ENCODE results near the gene ZFHX3. TPM values are rescaled to one million over a fixed set of nuclear protein-coding genes. Genes with fewer than 3 reads are reported as not detected.

ZFHX3 gene
- total and polyA plus RNA-seq, 3 donors from 2014 or later: 3.3 to 19.9 (median 15.7) TPM

- no peak for DNase-seq
- 92 to 97% methylated on average over 9 of the region's 9 CpGs for WGBS, 2 donors
- H3K4me1 ChIP-seq: no peaks in the 10 kb centered on the region
- no peaks in the 10 kb centered on the region for H3K27me3 ChIP-seq
- H3K36me3 ChIP-seq (ENCODE audit: low read depth, missing control alignments): no peaks in the 10 kb centered on the region
- TF ChIP-seq POLR2A (IDR thresholded peaks at IDR 0.05) (no peak), CTCF (IDR thresholded peaks at IDR 0.05) (no peak)
- H3K9me3 ChIP-seq: no peaks in the 10 kb centered on the region
- intact Hi-C loops (cut with DNase I; ENCODE audit: low total_unique reads): no loop called here
- no peak overlapping the region for H3K27ac ChIP-seq
- no peak overlapping the region for H3K4me3 ChIP-seq
These were observed 226.6 kb downstream of the ZFHX3 start for GRCh38 chr16:72821185-72821950.

GRCh38 chr16:72819345-72819744 is 228.6 kb downstream of the ZFHX3 start:
- 82 to 83% methylated on average over 6 of the region's 6 CpGs for WGBS, 2 donors
- TF ChIP-seq POLR2A (IDR thresholded peaks at IDR 0.05) (no peak), CTCF (IDR thresholded peaks at IDR 0.05) (no peak)
- Histone ChIP-seq H3K4me1 (no peaks in the 10 kb centered on the region), H3K27me3 (no peaks in the 10 kb centered on the region), H3K36me3 (ENCODE audit: low read depth, missing control alignments) (no peaks in the 10 kb centered on the region), H3K9me3 (no peaks in the 10 kb centered on the region), H3K4me3 (no peak overlapping the region), H3K27ac (no peak overlapping the region)
- DNase-seq: no peak
- intact Hi-C loops (cut with DNase I; ENCODE audit: low total_unique reads): no loop called here

- TF ChIP-seq POLR2A (IDR thresholded peaks at IDR 0.05) (no peak), CTCF (IDR thresholded peaks at IDR 0.05) (no peak)
- Histone ChIP-seq H3K27me3 (no peaks in the 10 kb centered on the region), H3K27ac (no peak overlapping the region), H3K4me3 (no peak overlapping the region), H3K4me1 (no peaks in the 10 kb centered on the region), H3K36me3 (ENCODE audit: low read depth, missing control alignments) (no peaks in the 10 kb centered on the region), H3K9me3 (no peaks in the 10 kb centered on the region)
- WGBS, 2 donors: 84 to 95% methylated on average over 4 of the region's 4 CpGs
- intact Hi-C loops (cut with DNase I; ENCODE audit: low total_unique reads): no loop called here
- no peak for DNase-seq
These were observed 229.6 kb downstream of the ZFHX3 start for GRCh38 chr16:72818236-72818845.

GRCh38 chr16:72815348-72816318 is 232.3 kb downstream of the ZFHX3 start:
- no peaks in the 10 kb centered on the region for H3K9me3 ChIP-seq
- H3K4me3 ChIP-seq: no peak overlapping the region
- DNase-seq: no peak
- 93 to 96% methylated on average over 5 of the region's 5 CpGs for WGBS, 2 donors
- H3K27ac ChIP-seq: no peak overlapping the region
- H3K4me1 ChIP-seq: peaks cover 6% of the 10 kb centered on the region
- intact Hi-C loops (cut with DNase I; ENCODE audit: low total_unique reads): no loop called here
- TF ChIP-seq POLR2A (IDR thresholded peaks at IDR 0.05): no peak
- no peak for TF ChIP-seq CTCF (IDR thresholded peaks at IDR 0.05)
- H3K27me3 ChIP-seq: no peaks in the 10 kb centered on the region
- H3K36me3 ChIP-seq (ENCODE audit: low read depth, missing control alignments): no peaks in the 10 kb centered on the region

Data from testis (tissue), 3 donors.